ENCODE results near the gene PKLR.

- TF ChIP-seq CTCF (IDR thresholded peaks at IDR 0.05) (no peak), POLR2A (IDR thresholded peaks at IDR 0.05) (no peak)
These were observed 4.6 kb downstream of the PKLR start for GRCh38 chr1:155296661-155297060.

All from testis (tissue), 2 donors.